DOHH2 (cell line): ENCODE measurements around the gene INPPL1.
"Not testable (repeated sequence)": the region's sequence is repeated elsewhere in the genome, so short reads cannot be mapped to it uniquely, and the experiment has no call there.

Experiments
- H3F3A ChIP-seq: fragments of 200-600 bp; sonication (generic), shearing (Covaris generic); 2 replicates; pipeline ENCODE4 v1.6.0; 2016; ENCODE audit warnings: antibody characterized with exemption, mild to moderate bottlenecking; ENCODE audit not compliant: control insufficient read depth, insufficient read depth
- H3K27ac ChIP-seq: fragments of 200-600 bp; sonication (generic); 2 replicates; pipeline ENCODE4 v1.5.1; 2014; ENCODE audit warnings: low read depth, mild to moderate bottlenecking, low read length, moderate library complexity
- H3K27me3 ChIP-seq: fragments of 200-600 bp; sonication (generic); 2 replicates; pipeline ENCODE4 v1.6.1; 2014; ENCODE audit warnings: mild to moderate bottlenecking, low read length, mixed read lengths; ENCODE audit not compliant: control insufficient read depth
- H3K36me3 ChIP-seq: fragments of 200-600 bp; sonication (generic); 2 replicates; pipeline ENCODE4 v1.6.1; 2014; ENCODE audit warnings: mild to moderate bottlenecking, low read length, moderate library complexity, mixed read lengths; ENCODE audit not compliant: control insufficient read depth
- H3K4me1 ChIP-seq: fragments of 200-600 bp; sonication (generic); 2 replicates; pipeline ENCODE4 v1.6.1; 2014; ENCODE audit warnings: mild to moderate bottlenecking, low read length, mixed read lengths; ENCODE audit not compliant: control insufficient read depth
- H3K4me2 ChIP-seq: fragments of 200-600 bp; sonication (generic); 2 replicates; pipeline ENCODE4 v1.6.0; 2014; ENCODE audit warnings: mild to moderate bottlenecking, low read length, moderate library complexity
- H3K4me3 ChIP-seq: fragments of 200-600 bp; sonication (generic); 2 replicates; pipeline ENCODE4 v1.5.1; 2014; ENCODE audit warnings: mild to moderate bottlenecking, low read length, mixed read lengths
- H3K79me2 ChIP-seq: fragments of 200-600 bp; sonication (generic); 2 replicates; pipeline ENCODE4 v1.6.1; 2014; ENCODE audit warnings: mild to moderate bottlenecking, low read length, mixed read lengths; ENCODE audit not compliant: control insufficient read depth
- H3K9me2 ChIP-seq: fragments of 200-600 bp; sonication (generic); replicated peaks from 2 replicates; pipeline ENCODE4 v1.6.1; 2014; ENCODE audit warnings: mild to moderate bottlenecking, low read length, mixed read lengths; ENCODE audit not compliant: control insufficient read depth
- H3K9me3 ChIP-seq: fragments of 200-600 bp; sonication (generic); 2 replicates; pipeline ENCODE4 v1.6.1; 2014; ENCODE audit warnings: antibody characterized with exemption, low read length, mixed read lengths; ENCODE audit not compliant: control insufficient read depth, insufficient read depth
- H4K20me1 ChIP-seq: fragments of 200-600 bp; sonication (generic); 2 replicates; pipeline ENCODE4 v1.6.0; 2014; ENCODE audit warnings: low read depth, mild to moderate bottlenecking, antibody characterized with exemption, low read length, moderate library complexity; ENCODE audit not compliant: control insufficient read depth, insufficient read depth
- CTCF ChIP-seq: fragments of 200-600 bp; sonication (generic); IDR thresholded peaks from one replicate; pipeline ENCODE4 v1.5.1; 2014; ENCODE audit warnings: antibody characterized with exemption, mild to moderate bottlenecking, low read depth, low read length; ENCODE audit not compliant: poor library complexity, severe bottlenecking
- EZH2phosphoT487 ChIP-seq: fragments of 200-600 bp; sonication (generic); IDR thresholded peaks from 2 replicates; pipeline ENCODE4 v1.6.1; 2017; ENCODE audit warnings: borderline replicate concordance, mild to moderate bottlenecking, antibody characterized with exemption, low read length, moderate library complexity, mixed read lengths

Gene INPPL1

GRCh38 chr11:72195518-72196270 lies 28.9 kb upstream of the INPPL1 start:
- H3K4me1 ChIP-seq: no peaks in the 10 kb centered on the region
- H3K27ac ChIP-seq: no peak overlapping the region
- TF ChIP-seq EZH2phosphoT487 (no peak), CTCF (no peak)
- H3K4me2 ChIP-seq: no peak overlapping the region
- no peak overlapping the region for H3K4me3 ChIP-seq
- no peaks in the 10 kb centered on the region for H3K79me2 ChIP-seq
- H3K9me2 ChIP-seq: no peaks in the 10 kb centered on the region
- no peaks in the 10 kb centered on the region for H3F3A ChIP-seq
- H3K36me3 ChIP-seq: no peaks in the 10 kb centered on the region
- no peaks in the 10 kb centered on the region for H3K9me3 ChIP-seq
- no peaks in the 10 kb centered on the region for H4K20me1 ChIP-seq
- H3K27me3 ChIP-seq: no peaks in the 10 kb centered on the region

GRCh38 chr11:72201445-72201844 lies 23.1 kb upstream of the INPPL1 start:
- not testable (repeated sequence) for H3K4me3 ChIP-seq, H3F3A ChIP-seq, H3K4me1 ChIP-seq, H3K36me3 ChIP-seq, H3K9me2 ChIP-seq, H3K9me3 ChIP-seq, H3K27me3 ChIP-seq, H3K79me2 ChIP-seq, H3K4me2 ChIP-seq, H3K27ac ChIP-seq, H4K20me1 ChIP-seq

DNA sequence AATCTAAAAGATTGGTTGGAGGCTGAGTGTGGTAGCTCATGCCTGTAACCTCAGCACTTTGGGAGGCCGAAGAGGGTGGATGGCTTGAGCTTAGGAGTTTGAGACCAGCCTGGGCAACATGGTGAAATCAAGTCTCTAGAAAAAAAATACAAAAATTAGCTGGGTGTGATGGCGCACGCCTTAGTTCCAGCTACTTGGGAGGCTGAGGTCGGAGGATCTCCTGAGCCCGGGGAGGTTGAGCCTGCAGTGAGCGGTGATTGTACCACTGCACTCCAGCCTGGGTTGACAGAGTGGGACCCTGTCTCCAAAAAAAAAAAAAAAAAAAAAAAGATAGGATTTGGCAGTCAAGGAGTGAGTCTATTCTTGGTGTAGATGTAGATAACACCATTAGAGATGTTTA lies 22.0 kb upstream of the INPPL1 start:
- no peaks in the 10 kb centered on the region for H3K79me2 ChIP-seq
- no peaks in the 10 kb centered on the region for H4K20me1 ChIP-seq
- no peak overlapping the region for H3K4me2 ChIP-seq
- H3K9me2 ChIP-seq: no peaks in the 10 kb centered on the region
- no peaks in the 10 kb centered on the region for H3K27me3 ChIP-seq
- no peak overlapping the region for H3K4me3 ChIP-seq
- H3K4me1 ChIP-seq: peaks cover 4% of the 10 kb centered on the region
- H3K27ac ChIP-seq: no peak overlapping the region
- peaks cover 3% of the 10 kb centered on the region; the same call in 1 of the 2 replicates for H3F3A ChIP-seq
- no peaks in the 10 kb centered on the region for H3K9me3 ChIP-seq
- TF ChIP-seq EZH2phosphoT487: no peak
- TF ChIP-seq CTCF: no peak
- no peaks in the 10 kb centered on the region for H3K36me3 ChIP-seq

DNA sequence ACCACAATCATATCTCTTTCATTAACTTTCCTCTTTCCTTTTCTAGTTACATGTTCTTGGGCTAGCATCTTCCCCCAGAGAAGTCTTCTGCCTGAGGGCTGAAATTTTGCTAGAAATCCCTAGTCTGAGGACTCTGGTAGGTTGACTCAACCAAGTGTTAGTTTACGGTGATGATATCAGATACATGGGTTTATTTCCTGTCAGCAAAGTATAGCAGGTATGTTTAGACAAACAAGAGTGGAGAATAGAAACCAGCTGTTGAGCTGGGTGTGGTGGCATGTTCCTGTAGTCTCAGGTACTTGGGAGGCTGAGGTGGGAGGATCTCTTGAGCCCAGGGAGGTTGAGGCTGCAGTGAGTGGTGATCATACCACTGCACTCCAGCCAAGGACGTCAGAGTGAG lies 21.4 kb upstream of the INPPL1 start:
- Histone ChIP-seq H3K4me1 (peaks cover 4% of the 10 kb centered on the region), H3K27me3 (no peaks in the 10 kb centered on the region), H3K27ac (no peak overlapping the region), H4K20me1 (no peaks in the 10 kb centered on the region), H3K9me3 (no peaks in the 10 kb centered on the region), H3K9me2 (no peaks in the 10 kb centered on the region), H3K36me3 (no peaks in the 10 kb centered on the region), H3K4me2 (no peak overlapping the region), H3K4me3 (no peak overlapping the region), H3F3A (peaks cover 3% of the 10 kb centered on the region; the same call in 1 of the 2 replicates), H3K79me2 (no peaks in the 10 kb centered on the region)
- no peak for TF ChIP-seq CTCF
- no peak for TF ChIP-seq EZH2phosphoT487
